HG02852 (cell line): ENCODE data around the gene GPX7.
"Not testable (repeated sequence)": the region's sequence is repeated elsewhere in the genome, so short reads cannot be mapped to it uniquely, and the experiment has no call there.

Experiments used
- ATAC-seq: cut with Tn5 transposase; IDR thresholded peaks from one replicate; pipeline ENCODE4 v1.9.1; 2021; ENCODE audit warnings: mild to moderate bottlenecking, moderate library complexity; ENCODE audit not compliant: unreplicated experiment

Gene GPX7

DNA sequence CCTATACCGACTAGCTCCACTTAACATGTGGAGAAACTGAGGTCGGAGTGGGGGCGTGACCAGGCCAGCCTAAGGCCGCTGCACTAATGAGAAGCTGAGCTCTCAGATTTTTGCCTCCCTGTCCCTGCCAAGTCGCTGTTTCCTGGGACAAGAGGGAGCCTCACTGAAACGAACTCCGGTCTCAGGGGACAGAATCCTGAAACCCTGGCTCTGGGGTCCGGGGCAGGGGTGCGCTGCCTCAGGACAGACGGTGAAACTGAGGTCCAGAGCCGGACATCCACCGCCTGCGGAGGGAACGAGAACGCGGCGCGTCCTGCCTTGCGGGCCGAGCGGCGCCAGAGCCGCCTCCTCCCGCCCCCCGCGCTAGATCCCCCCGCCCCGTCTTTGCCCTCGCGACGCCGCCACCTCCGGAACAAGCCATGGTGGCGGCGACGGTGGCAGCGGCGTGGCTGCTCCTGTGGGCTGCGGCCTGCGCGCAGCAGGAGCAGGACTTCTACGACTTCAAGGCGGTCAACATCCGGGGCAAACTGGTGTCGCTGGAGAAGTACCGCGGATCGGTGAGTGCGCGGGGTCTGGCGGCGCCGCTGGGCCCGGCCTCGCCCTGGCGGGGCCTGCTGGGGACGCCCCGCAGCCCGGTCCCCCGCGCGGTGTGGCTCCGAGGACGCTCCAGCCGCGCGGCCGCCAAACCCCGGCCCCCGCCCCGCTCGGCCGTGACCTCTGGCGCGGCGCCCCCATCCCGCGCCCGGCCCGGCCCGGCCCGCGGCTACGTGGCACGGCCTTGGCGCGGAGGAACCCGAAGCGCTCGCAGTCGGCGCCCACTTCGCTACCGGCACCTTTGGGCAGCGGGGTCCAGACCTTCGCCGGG lies at the start of gene GPX7:
Gene GPX7 (plus strand): TSS at position 381 of the 865 bp plus-strand sequence. CDS start 39 bp downstream, at position 420.
- ATAC-seq, result no peak

DNA sequence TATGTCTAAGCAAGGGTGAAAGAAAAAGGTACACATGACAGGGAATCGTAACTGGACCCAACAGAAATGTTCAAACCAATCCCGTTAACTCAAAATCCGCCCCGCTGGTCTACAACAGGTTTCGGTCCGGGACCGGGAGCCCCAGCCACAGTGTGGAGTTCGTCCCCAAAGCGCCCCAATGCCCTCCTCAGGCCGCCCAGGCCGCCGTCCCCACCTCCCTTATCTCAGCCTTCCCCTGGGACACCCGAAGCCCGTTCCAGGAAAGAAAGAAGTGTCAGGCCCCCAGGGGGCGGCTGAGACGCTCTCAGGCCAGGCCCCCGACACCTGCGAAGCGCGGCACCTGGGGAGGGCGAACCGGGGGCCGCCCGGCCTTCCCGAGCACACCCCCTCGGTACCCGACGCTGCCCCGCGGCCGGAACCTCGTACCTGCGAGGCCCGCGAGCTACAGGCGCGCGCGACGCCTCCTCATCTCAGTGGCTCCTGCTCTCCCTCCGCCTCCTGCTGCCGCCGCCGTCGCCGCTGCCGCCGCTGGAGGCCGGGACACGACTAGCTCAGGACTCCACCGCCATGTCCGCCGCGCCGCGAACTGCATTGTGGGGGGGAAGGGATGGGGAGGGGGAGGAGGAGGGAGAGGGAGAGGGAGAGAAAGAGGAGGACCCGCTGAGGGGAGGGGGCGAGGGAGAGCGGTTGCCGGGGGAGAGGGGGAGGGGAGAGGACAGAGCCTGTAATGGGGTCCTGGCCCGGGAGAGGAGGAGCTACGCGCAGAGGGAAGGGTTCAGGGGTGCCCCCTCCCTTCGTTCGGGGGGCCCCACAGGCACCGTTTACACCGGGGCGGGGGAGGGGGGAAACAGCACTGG lies 49.4 kb upstream of the GPX7 start, which contains the start of gene TUT4:
Gene TUT4 (minus strand): TSS at position 588 of the 857 bp plus-strand sequence. CDS start 26,812 bp downstream, outside the sequence.
- peak; percentile 37 for ATAC-seq

- ATAC-seq, result peak; percentile 63
These were observed 48.6 kb upstream of the GPX7 start for GRCh38 chr1:52553362-52554266.

GRCh38 chr1:52554267-52554640 lies 47.9 kb upstream of the GPX7 start:
- ATAC-seq, result no peak

DNA sequence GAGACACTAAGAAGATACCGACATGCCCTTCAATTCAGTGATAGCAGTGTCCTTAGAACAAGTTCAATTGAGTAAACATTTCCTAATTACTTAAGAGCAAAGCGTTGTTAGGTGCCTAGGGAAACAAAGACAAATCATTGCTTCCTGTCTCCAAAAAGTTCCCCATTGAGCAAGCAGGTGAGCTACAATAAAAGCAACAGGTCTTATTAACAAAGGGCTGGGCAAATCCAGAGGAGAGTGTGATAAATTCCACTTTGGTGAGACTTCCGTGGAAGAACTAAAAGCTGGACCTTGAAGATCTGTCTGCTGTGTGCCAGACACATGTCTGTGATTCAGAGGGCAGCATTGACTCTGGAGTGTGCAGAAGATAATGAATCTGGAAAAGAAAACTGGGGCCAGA lies 47.4 kb upstream of the GPX7 start:
- no peak for ATAC-seq

GRCh38 chr1:52556641-52557360 lies 45.4 kb upstream of the GPX7 start:
- no peak for ATAC-seq

DNA sequence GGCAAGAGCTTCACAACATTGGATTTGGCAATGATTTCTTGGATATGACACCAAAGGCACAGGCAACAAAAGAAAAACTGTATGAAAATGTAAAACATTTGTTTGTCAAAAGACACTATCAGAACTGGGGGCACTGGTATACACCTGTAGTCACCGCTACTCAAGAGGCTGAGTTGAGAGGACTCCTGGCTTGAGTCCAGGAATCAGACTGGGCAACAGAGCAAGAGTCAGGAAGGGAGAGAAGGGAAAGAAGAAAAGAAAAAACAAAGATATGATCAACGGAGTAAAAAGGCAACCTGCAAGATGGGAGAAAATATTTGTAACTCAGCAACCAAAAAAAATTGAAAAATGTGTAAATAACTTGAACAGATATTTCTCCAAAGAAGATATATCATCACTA lies 43.2 kb upstream of the GPX7 start:
- no peak for ATAC-seq

GRCh38 chr1:52559875-52560274 lies 42.3 kb upstream of the GPX7 start:
- no peak for ATAC-seq

DNA sequence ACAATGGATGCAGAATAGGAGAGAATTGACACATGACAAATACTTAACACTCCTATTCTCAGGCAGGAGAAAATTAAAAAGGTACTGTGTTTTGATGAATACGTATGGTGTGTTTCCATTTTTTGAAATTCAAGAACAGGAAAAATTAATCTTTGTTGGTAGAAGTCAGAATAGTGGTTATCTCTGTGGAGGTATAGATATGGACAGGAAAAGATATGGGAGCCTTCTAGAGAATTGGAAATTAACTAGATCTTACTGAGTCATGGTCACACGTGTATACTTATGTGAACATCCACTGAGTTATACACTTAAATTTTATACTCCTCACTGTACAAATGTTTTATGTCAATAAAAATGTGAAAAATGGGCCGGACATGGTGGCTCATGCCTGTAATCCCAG lies 39.4 kb upstream of the GPX7 start:
- no peak for ATAC-seq

GRCh38 chr1:52567943-52568342 lies 34.2 kb upstream of the GPX7 start:
- no peak for ATAC-seq

GRCh38 chr1:52569449-52570210 lies 32.5 kb upstream of the GPX7 start:
- no peak for ATAC-seq

DNA sequence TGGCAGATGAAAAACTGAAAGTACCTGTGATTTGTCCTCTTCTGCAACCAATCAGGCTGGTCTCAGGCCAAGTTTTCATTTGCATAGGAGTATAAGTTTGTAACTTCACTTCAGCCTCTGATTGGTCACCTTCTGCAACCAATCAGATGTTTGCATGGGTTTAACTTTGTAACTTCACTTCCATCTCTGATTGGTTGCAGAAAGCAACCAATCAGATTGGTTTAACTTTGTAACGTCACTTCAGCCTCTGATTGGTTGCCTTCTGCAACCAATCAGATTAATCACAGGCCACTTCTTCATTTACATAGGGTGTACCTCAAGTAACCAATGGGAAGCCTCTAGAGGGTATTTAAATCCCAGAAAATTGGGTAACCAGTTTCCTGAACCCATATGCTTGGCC lies 30.4 kb upstream of the GPX7 start:
- no peak for ATAC-seq

- ATAC-seq, result no peak
These were observed 29.8 kb upstream of the GPX7 start for GRCh38 chr1:52572387-52572786.

DNA sequence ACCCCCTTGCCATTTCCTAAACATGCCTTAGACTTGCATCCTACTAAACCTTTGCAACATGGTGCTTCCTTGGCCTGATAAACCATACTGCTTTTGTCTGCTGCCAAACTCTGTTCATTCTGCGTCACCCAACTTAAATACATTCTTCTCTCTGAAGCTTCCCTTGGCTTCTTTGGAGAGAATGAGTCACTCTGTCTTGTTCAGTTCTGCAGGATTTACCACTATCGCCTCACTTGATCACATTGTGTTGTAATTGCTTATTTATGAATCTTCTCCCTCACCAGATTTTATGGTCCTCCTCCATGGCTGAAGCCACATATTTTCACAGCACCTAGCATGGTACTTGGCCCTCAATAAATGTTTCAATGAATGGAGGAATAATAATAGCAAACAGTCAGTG lies 27.6 kb upstream of the GPX7 start:
- no peak for ATAC-seq

GRCh38 chr1:52576074-52576473 lies 26.1 kb upstream of the GPX7 start:
- no peak for ATAC-seq

DNA sequence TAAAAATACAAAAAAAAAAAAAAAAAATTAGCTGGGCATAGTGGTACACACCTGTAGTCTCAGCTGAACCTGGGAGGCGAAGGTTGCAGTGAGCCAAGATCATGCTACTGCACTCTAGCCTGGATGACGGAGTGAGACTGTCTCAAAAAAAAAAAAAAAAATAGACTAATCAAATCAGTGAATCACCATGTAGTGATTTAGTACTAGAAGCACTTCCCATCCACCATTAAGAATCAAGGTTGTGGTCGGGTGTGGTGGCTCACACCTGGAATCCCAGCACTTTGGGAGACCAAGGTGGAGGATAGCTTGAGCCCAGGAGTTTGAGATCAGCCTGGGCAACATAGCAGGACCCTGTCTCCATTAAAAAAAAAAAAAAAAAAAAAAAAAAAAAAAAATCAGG lies 24.1 kb upstream of the GPX7 start:
- not testable (repeated sequence) for ATAC-seq

- ATAC-seq, result no peak
These were observed 22.8 kb upstream of the GPX7 start for GRCh38 chr1:52579415-52579814.

- ATAC-seq, result no peak
These were observed 21.9 kb upstream of the GPX7 start for GRCh38 chr1:52580283-52580682.

- no peak for ATAC-seq
These were observed 20.0 kb upstream of the GPX7 start for GRCh38 chr1:52582116-52582696.
